GM23338 (cell line): ENCODE results near the gene ZNF334. TPM values are rescaled to one million over a fixed set of nuclear protein-coding genes. Genes with fewer than 3 reads are reported as not detected.

ENCODE experiments used
- ATAC-seq: fragments of 200-7000 bp; cut with Tn5 transposase; 3 replicates; pipeline ENCODE4 v1.9.1; 2020
- DNase-seq: peaks from one replicate; pipeline ENCODE4 v3.0.0-alpha.2; 2015; ENCODE audit warnings: low spot score
- H2AFZ ChIP-seq: fragments of 200-600 bp; sonication (generic); 2 replicates; pipeline ENCODE4 v1.8.0; 2016; ENCODE audit warnings: antibody characterized with exemption, mild to moderate bottlenecking, moderate library complexity
- H3F3A ChIP-seq: fragments of 200-600 bp; sonication (generic); replicated peaks from 2 replicates; pipeline ENCODE4 v1.8.0; 2017; ENCODE audit warnings: antibody characterized with exemption, mixed run types, low read depth
- H3K27ac ChIP-seq: fragments of 200-600 bp; sonication (generic); 2 replicates; pipeline ENCODE4 v1.6.1; 2016; ENCODE audit warnings: low read depth
- H3K27me3 ChIP-seq: fragments of 200-600 bp; sonication (generic); 2 replicates; pipeline ENCODE4 v1.8.0; 2016; ENCODE audit warnings: mild to moderate bottlenecking, mixed run types, moderate library complexity; ENCODE audit not compliant: insufficient read depth
- H3K36me3 ChIP-seq: fragments of 200-600 bp; sonication (generic); 2 replicates; pipeline ENCODE4 v1.8.0; 2016; ENCODE audit warnings: mild to moderate bottlenecking; ENCODE audit not compliant: insufficient read depth
- H3K4me1 ChIP-seq: fragments of 200-600 bp; sonication (generic); 2 replicates; pipeline ENCODE4 v1.8.0; 2016; ENCODE audit warnings: mild to moderate bottlenecking, moderate library complexity; ENCODE audit not compliant: insufficient read depth
- H3K4me2 ChIP-seq: fragments of 200-600 bp; sonication (generic); 2 replicates; pipeline ENCODE4 v1.7.1; 2017; ENCODE audit warnings: mixed run types
- H3K4me3 ChIP-seq: fragments of 200-600 bp; sonication (generic); 2 replicates; pipeline ENCODE4 v1.6.1; 2016; ENCODE audit warnings: mixed run types
- H3K79me2 ChIP-seq: fragments of 200-600 bp; sonication (generic); replicated peaks from 2 replicates; pipeline ENCODE4 v1.8.0; 2017; ENCODE audit warnings: mild to moderate bottlenecking; ENCODE audit not compliant: insufficient read depth
- H3K9me2 ChIP-seq: fragments of 200-600 bp; sonication (generic); 2 replicates; pipeline ENCODE4 v1.8.0; 2017; ENCODE audit not compliant: insufficient read depth
- H4K20me1 ChIP-seq: fragments of 200-600 bp; sonication (generic); replicated peaks from 2 replicates; pipeline ENCODE4 v1.8.0; 2017; ENCODE audit warnings: mild to moderate bottlenecking; ENCODE audit not compliant: insufficient read depth
- H3K27ac Mint-ChIP-seq: 2 replicates; pipeline ENCODE4 v1.8.0; 2020; ENCODE audit warnings: inconsistent platforms, mild to moderate bottlenecking, moderate library complexity, mixed read lengths
- H3K27me3 Mint-ChIP-seq: 3 replicates; pipeline ENCODE4 v1.8.0; 2022; ENCODE audit warnings: low read depth, mild to moderate bottlenecking, moderate library complexity, mixed read lengths, inconsistent platforms; ENCODE audit not compliant: insufficient read depth, poor library complexity
- H3K36me3 Mint-ChIP-seq: 3 replicates; pipeline ENCODE4 v1.8.0; 2021; ENCODE audit warnings: low read depth, mild to moderate bottlenecking, inconsistent platforms, moderate library complexity, mixed read lengths
- H3K4me1 Mint-ChIP-seq: 3 replicates; pipeline ENCODE4 v1.8.0; 2020; ENCODE audit warnings: mild to moderate bottlenecking, inconsistent platforms, mixed read lengths
- H3K4me3 Mint-ChIP-seq: 3 replicates; pipeline ENCODE4 v1.8.0; 2021; ENCODE audit warnings: moderate library complexity, mild to moderate bottlenecking, inconsistent platforms, mixed read lengths
- H3K9me3 Mint-ChIP-seq: 3 replicates; pipeline ENCODE4 v1.8.0; 2020; ENCODE audit warnings: moderate library complexity, mild to moderate bottlenecking, inconsistent platforms, mixed read lengths
- CREB1 ChIP-seq: fragments of 250-450 bp; sonication (Bioruptor Pico); IDR thresholded peaks from 2 replicates; pipeline ENCODE4 v1.5.0; 2020; ENCODE audit warnings: low read depth, mild to moderate bottlenecking, moderate library complexity
- CTCF ChIP-seq, 2 experiments: fragments of 200-600 bp in 1 of 2; sonication (generic) in 1 of 2; conservative IDR thresholded peaks; 2 replicates each; pipeline versions ENCODE4 v1.5.1 to v1.6.1; 2016 to 2017; ENCODE audit warnings: antibody characterized with exemption in 2 of 2, low read depth in 2 of 2, mild to moderate bottlenecking in 2 of 2, moderate library complexity in 1 of 2
- ETS1 ChIP-seq: IDR thresholded peaks from 2 replicates; pipeline ENCODE4 v1.6.1; 2016; ENCODE audit warnings: antibody characterized with exemption
- EZH2 ChIP-seq: fragments of 200-600 bp; sonication (generic); IDR thresholded peaks from one replicate; pipeline ENCODE4 v1.8.0; 2017; ENCODE audit warnings: antibody characterized with exemption, mild to moderate bottlenecking, low read depth; ENCODE audit not compliant: unreplicated experiment
- EZH2phosphoT487 ChIP-seq: fragments of 200-600 bp; sonication (generic); IDR thresholded peaks from one replicate; pipeline ENCODE4 v1.8.1; 2018; ENCODE audit warnings: antibody characterized with exemption; ENCODE audit not compliant: unreplicated experiment
- NANOG ChIP-seq: IDR thresholded peaks from 2 replicates; pipeline ENCODE4 v1.6.1; 2016; ENCODE audit warnings: antibody characterized with exemption, borderline replicate concordance
- POLR2AphosphoS5 ChIP-seq: IDR thresholded peaks from 2 replicates; pipeline ENCODE4 v1.6.1; 2016; ENCODE audit warnings: antibody characterized with exemption, low read depth
- REST ChIP-seq: IDR thresholded peaks from one replicate; pipeline ENCODE4 v1.6.1; 2018; ENCODE audit warnings: antibody characterized with exemption; ENCODE audit not compliant: unreplicated experiment
- STAT1 ChIP-seq: IDR thresholded peaks from one replicate; pipeline ENCODE4 v1.6.1; 2016; ENCODE audit warnings: antibody characterized with exemption; ENCODE audit not compliant: unreplicated experiment
- ZNF114 ChIP-seq: fragments of 250-450 bp; sonication (Bioruptor Pico); IDR thresholded peaks from 2 replicates; pipeline ENCODE4 v1.5.0; 2020; ENCODE audit warnings: mild to moderate bottlenecking, moderate library complexity
- ZNF331 ChIP-seq: fragments of 250-450 bp; sonication (Bioruptor Pico); IDR thresholded peaks from 2 replicates; pipeline ENCODE4 v1.5.0; 2020; ENCODE audit warnings: low read depth, mild to moderate bottlenecking, moderate library complexity
- ZNF462 ChIP-seq: fragments of 250-450 bp; sonication (Bioruptor Pico); IDR thresholded peaks from 2 replicates; pipeline ENCODE4 v1.5.0; 2020; ENCODE audit warnings: mild to moderate bottlenecking, moderate library complexity
- long read RNA-seq: library from polyadenylated mRNA; unstranded; transcript quantifications from one replicate; pipeline ENCODE4 v2.0.0, GENCODE V29; 2020; ENCODE audit not compliant: unreplicated experiment
- polyA plus RNA-seq: library from polyadenylated mRNA; unstranded; fragments of >200 nt; fragmentation: Nextera tagmentation; extraction: Ambion mirVana; gene quantifications from 2 replicates; pipeline ENCODE4 v1.2.1, GENCODE V29; 2016
- total RNA-seq: library from RNA; depleted of rRNA; stranded (reverse); fragments of >200 nt; shearing (Covaris generic); gene quantifications from 2 replicates; pipeline ENCODE4 v1.2.3, GENCODE V29; 2014; rRNA removed

ZNF334 gene
- total RNA-seq (15.2 and 19.1 TPM in 2 replicates), polyA plus RNA-seq (7.9 and 12.4 TPM in 2 replicates)
- long read RNA-seq, partial matches to known transcripts, result 1 of 8 reads
- long read RNA-seq, other reads (novel, unspliced or antisense), result 7 of 8 reads

- peak within 1 kb of the TSS; percentile 90 for H3K27ac Mint-ChIP-seq
- 0 out of 2 replicates have a peak, but pooled peaks cover 4% of the 10 kb centered on the region for H3K27me3 ChIP-seq
- peak within 1 kb of the TSS; percentile 77; the same call in 1 of the 2 replicates for H2AFZ ChIP-seq
- no peaks in the 10 kb centered on the region; the same call in 2 of the 3 replicates for H3K4me1 Mint-ChIP-seq
- H3K9me2 ChIP-seq, result peaks cover 7% of the 10 kb centered on the region
- H3K27me3 Mint-ChIP-seq, result peaks cover 6% of the 10 kb centered on the region
- H3K27ac ChIP-seq, result peak within 1 kb of the TSS; percentile 45; the same call in 1 of the 2 replicates
- H4K20me1 ChIP-seq, result no peaks in the 10 kb centered on the region; the same call in 1 of the 2 replicates
- H3K4me2 ChIP-seq, result peak within 1 kb of the TSS; percentile 93
- DNase-seq (peak; percentile 96), ATAC-seq (peak; percentile 99)
- peaks cover 39% of the 10 kb centered on the region for H3K36me3 Mint-ChIP-seq
- H3K9me3 Mint-ChIP-seq, result peaks cover 15% of the 10 kb centered on the region
- peaks cover 12% of the 10 kb centered on the region for H3K79me2 ChIP-seq
- peaks cover 6% of the 10 kb centered on the region; the same call in 1 of the 2 replicates for H3K4me1 ChIP-seq
- no peaks in the 10 kb centered on the region; the same call in 1 of the 2 replicates for H3K36me3 ChIP-seq
- H3F3A ChIP-seq, result 0 out of 2 replicates have a peak, but pooled peaks cover 3% of the 10 kb centered on the region
- peak within 1 kb of the TSS; percentile 94 for H3K4me3 Mint-ChIP-seq
- peak within 1 kb of the TSS; percentile 93 for H3K4me3 ChIP-seq
- no peak for TF ChIP-seq CTCF (conservative IDR thresholded peaks at IDR 0.05; ENCODE audit: low read depth in 2 of 2)
- TF ChIP-seq POLR2AphosphoS5, result peak; percentile 98
- TF ChIP-seq EZH2, result no peak
- no peak for TF ChIP-seq REST
- TF ChIP-seq CREB1 (CRISPR knock-in tag), result no peak
- TF ChIP-seq EZH2phosphoT487, result no peak
- TF ChIP-seq ETS1, result peak; percentile 76
- no peak for TF ChIP-seq ZNF114 (CRISPR knock-in tag)
- TF ChIP-seq STAT1, result no peak
- no peak for TF ChIP-seq NANOG
- TF ChIP-seq ZNF462 (CRISPR knock-in tag), result no peak
- no peak for TF ChIP-seq ZNF331 (CRISPR knock-in tag)
Observed at GRCh38 chr20:46512943-46513844, at the start of gene ZNF334. Gene ZNF334, minus strand, starts transcription at chr20:46513559. Its CDS starts 1,457 bp downstream, at chr20:46512102.
